Body of pancreas (tissue), 4 donors: ENCODE measurements around the gene SCAPER. TPM values are rescaled to one million over a fixed set of nuclear protein-coding genes. Genes with fewer than 3 reads are reported as not detected.

Source experiments
- ATAC-seq: fragments of 150-250 bp; one replicate; pipeline ENCODE4 v1.9.1; 2016
- DNase-seq, 4 donors: peaks; one replicate each; pipeline ENCODE4 v3.0.0-alpha.2; 2019
- H3K27ac ChIP-seq, 4 donors: fragments of 200-600 bp; sonication (generic); 1 replicate in 3 of 4; 2 replicates in 1 of 4; pipeline versions ENCODE4 v1.5.1 to v1.6.1; 2016 to 2019; ENCODE audit warnings: mild to moderate bottlenecking in 1 of 4, mixed read lengths in 1 of 4, moderate library complexity in 1 of 4
- H3K27me3 ChIP-seq, 2 donors: fragments of 200-600 bp; sonication (generic); one replicate each; pipeline ENCODE4 v1.6.0; 2016; ENCODE audit warnings: mild to moderate bottlenecking in 1 of 2
- H3K36me3 ChIP-seq, 2 donors: fragments of 200-600 bp; sonication (generic); replicated peaks in 1 of 2; 2 replicates each; pipeline ENCODE4 v1.5.1; 2016; ENCODE audit warnings: low read depth in 2 of 2; ENCODE audit not compliant: insufficient read depth in 1 of 2
- H3K4me1 ChIP-seq: fragments of 200-600 bp; sonication (generic); one replicate; pipeline ENCODE4 v1.6.0; 2016
- H3K4me3 ChIP-seq, 2 donors: fragments of 200-600 bp; sonication (generic); 1 replicate in 1 of 2; 2 replicates in 1 of 2; pipeline ENCODE4 v1.5.1; 2016 to 2019
- H3K9me3 ChIP-seq, 3 donors: fragments of 200-600 bp; sonication (generic); 1 replicate in 2 of 3; 2 replicates in 1 of 3; pipeline ENCODE4 v1.5.1; 2016
- CTCF ChIP-seq, 7 experiments: fragments of 450-650 bp in 4 of 7; fragments of 200-600 bp in 3 of 7; sonication (generic) in 3 of 7; IDR thresholded peaks; one replicate each; pipeline ENCODE4 v1.5.1; 2016 to 2019; ENCODE audit warnings: antibody characterized with exemption in 7 of 7
- POLR2A ChIP-seq, 3 donors: fragments of 450-650 bp; IDR thresholded peaks; one replicate each; pipeline ENCODE4 v1.6.1; 2016; ENCODE audit warnings: antibody characterized with exemption in 3 of 3, mild to moderate bottlenecking in 2 of 3
- WGBS, 2 donors: methylation state at CpG; one replicate each; pipeline ENCODE4 v1.1.5; 2017; 5-methylcytosine and 5-hydroxymethylcytosine counted together
- intact Hi-C: fragments of 100-400 bp; cut with DNase I; formaldehyde crosslinking; loops from one replicate; pipeline ENCODE4 v1.15.1; 2023
- total RNA-seq, 2 donors: library from RNA; depleted of rRNA; stranded (reverse); fragments of >200 nt; gene quantifications; one replicate each; pipeline ENCODE4 v1.1.0, GENCODE V29; 2016

SCAPER gene
- total RNA-seq, 2 donors from 2014 or later: 22.1 to 46.2 TPM

GRCh38 chr15:76460871-76461270, 444.3 kb downstream of the SCAPER start:
- Histone ChIP-seq H3K27ac (no peak overlapping the region), H3K4me1 (no peaks in the 10 kb centered on the region), H3K9me3 (no peaks in the 10 kb centered on the region), H3K4me3 (no peak overlapping the region), H3K27me3 (no peaks in the 10 kb centered on the region), H3K36me3 (no peaks in the 10 kb centered on the region)
- DNase-seq (no peak), ATAC-seq (no peak)
- 97% methylated on average over 1 of the region's 1 CpG for WGBS, 2 donors
- TF ChIP-seq CTCF (IDR thresholded peaks at IDR 0.05): no peak
- TF ChIP-seq POLR2A (IDR thresholded peaks at IDR 0.05): no peak
- intact Hi-C loops: no loop called here

GRCh38 chr15:76460347-76460746, 444.8 kb downstream of the SCAPER start:
- TF ChIP-seq POLR2A (IDR thresholded peaks at IDR 0.05) (no peak), CTCF (IDR thresholded peaks at IDR 0.05) (no peak)
- H3K4me3 ChIP-seq: no peak overlapping the region
- H3K4me1 ChIP-seq: no peaks in the 10 kb centered on the region
- H3K27me3 ChIP-seq: no peaks in the 10 kb centered on the region
- 94 to 97% methylated on average over 3 of the region's 3 CpGs for whole genome bisulfite sequencing, 2 donors
- no peaks in the 10 kb centered on the region for H3K9me3 ChIP-seq
- intact Hi-C loops: no loop called here
- no peak overlapping the region for H3K27ac ChIP-seq
- no peaks in the 10 kb centered on the region for H3K36me3 ChIP-seq
- DNase-seq: no peak
- ATAC-seq: no peak

GRCh38 chr15:76451540-76451939, 453.6 kb downstream of the SCAPER start:
- TF ChIP-seq CTCF (IDR thresholded peaks at IDR 0.05) (no peak), POLR2A (IDR thresholded peaks at IDR 0.05) (no peak)
- Histone ChIP-seq H3K4me3 (no peak overlapping the region), H3K36me3 (no peaks in the 10 kb centered on the region), H3K9me3 (no peaks in the 10 kb centered on the region), H3K27me3 (no peaks in the 10 kb centered on the region), H3K27ac (no peak overlapping the region), H3K4me1 (no peaks in the 10 kb centered on the region)
- ATAC-seq: no peak
- DNase-seq: no peak
- intact Hi-C loops: no loop called here
- WGBS, 2 donors: 50 to 72% methylated on average over 1 of the region's 1 CpG

- no peaks in the 10 kb centered on the region for H3K9me3 ChIP-seq
- ATAC-seq (no peak), DNase-seq (no peak)
- no peak overlapping the region for H3K27ac ChIP-seq
- 80 to 93% methylated on average over 1 of the region's 1 CpG for WGBS, 2 donors
- no peak overlapping the region for H3K4me3 ChIP-seq
- no peaks in the 10 kb centered on the region for H3K36me3 ChIP-seq
- TF ChIP-seq CTCF (IDR thresholded peaks at IDR 0.05) (no peak), POLR2A (IDR thresholded peaks at IDR 0.05) (no peak)
- H3K4me1 ChIP-seq: no peaks in the 10 kb centered on the region
- intact Hi-C loops: no loop called here
- no peaks in the 10 kb centered on the region for H3K27me3 ChIP-seq
Measured at GRCh38 chr15:76449455-76449854, 455.7 kb downstream of the SCAPER start.

GRCh38 chr15:76448755-76449154, 456.4 kb downstream of the SCAPER start:
- Histone ChIP-seq H3K4me1 (no peaks in the 10 kb centered on the region), H3K27ac (no peak overlapping the region), H3K27me3 (no peaks in the 10 kb centered on the region), H3K36me3 (no peaks in the 10 kb centered on the region), H3K4me3 (no peak overlapping the region), H3K9me3 (no peaks in the 10 kb centered on the region)
- intact Hi-C loops: no loop called here
- WGBS, 2 donors: 47 to 58% methylated on average over 2 of the region's 2 CpGs
- ATAC-seq: no peak
- no peak for DNase-seq
- no peak for TF ChIP-seq POLR2A (IDR thresholded peaks at IDR 0.05)
